K562 (cell line): ENCODE data around the gene ADAP1. TPM values are rescaled to one million over a fixed set of nuclear protein-coding genes. Genes with fewer than 3 reads are reported as not detected.
A peak's percentile ranks its signal among the peaks of the same experiment; 100 is the strongest.

Source experiments
- BRD9 ChIP-seq: fragments of 450-650 bp; IDR thresholded peaks from 2 replicates; pipeline ENCODE4 v1.6.1; 2018; ENCODE audit warnings: low read depth; ENCODE audit not compliant: partially characterized antibody
- DACH1 ChIP-seq: fragments of 450-650 bp; IDR thresholded peaks from 2 replicates; pipeline ENCODE4 v1.6.1; 2018; ENCODE audit not compliant: partially characterized antibody
- HIVEP1 ChIP-seq: fragments of 250-450 bp; sonication (Bioruptor Pico); IDR thresholded peaks from 2 replicates; pipeline ENCODE4 v1.4.0; 2020; ENCODE audit warnings: mild to moderate bottlenecking
- PCBP1 ChIP-seq: fragments of 200-400 bp; formaldehyde crosslinking; IDR thresholded peaks from 2 replicates; pipeline ENCODE4 v1.6.1; 2018; ENCODE audit warnings: mild to moderate bottlenecking, low read depth, low read length; ENCODE audit not compliant: poor library complexity, severe bottlenecking
- SMAD4 ChIP-seq: fragments of 250-450 bp; sonication (Bioruptor Pico); conservative IDR thresholded peaks from 2 replicates; pipeline ENCODE4 v1.8.0; 2021; ENCODE audit warnings: inconsistent platforms, mild to moderate bottlenecking, moderate library complexity
- TBL1XR1 ChIP-seq, 2 experiments: IDR thresholded peaks; 2 replicates each; pipeline ENCODE4 v1.6.1; 2012; ENCODE audit warnings: improper control_type of control experiment in 2 of 2, low read length in 2 of 2, mild to moderate bottlenecking in 1 of 2
- YY1 ChIP-seq, 3 experiments: IDR thresholded peaks; 2 replicates each; pipeline ENCODE4 v1.6.1; 2011; ENCODE audit warnings: low read length in 2 of 3, mild to moderate bottlenecking in 2 of 3, moderate library complexity in 2 of 3, borderline replicate concordance in 1 of 3, control low read depth in 1 of 3, low read depth in 1 of 3; ENCODE audit not compliant: insufficient read depth in 3 of 3, insufficient replicate concordance in 2 of 3, control insufficient read depth in 1 of 3, insufficient read length in 1 of 3; ENCODE audit errors: extremely low read depth in 1 of 3
- ZBTB17 ChIP-seq: fragments of 450-650 bp; formaldehyde crosslinking; IDR thresholded peaks from 2 replicates; pipeline ENCODE4 v1.4.0; 2020; ENCODE audit warnings: mild to moderate bottlenecking
- ZNF140 ChIP-seq: fragments of 250-450 bp; sonication (Bioruptor Pico); IDR thresholded peaks from 2 replicates; pipeline ENCODE4 v1.8.0; 2021; ENCODE audit warnings: moderate library complexity, mild to moderate bottlenecking, inconsistent platforms
- ZNF239 ChIP-seq: fragments of 250-450 bp; sonication (Bioruptor Pico); IDR thresholded peaks from 2 replicates; pipeline ENCODE4 v1.4.0; 2020; ENCODE audit warnings: mild to moderate bottlenecking
- ZNF347 ChIP-seq: fragments of 450-650 bp; formaldehyde crosslinking; IDR thresholded peaks from 2 replicates; pipeline ENCODE4 v1.4.0; 2020; ENCODE audit warnings: low read depth, mild to moderate bottlenecking, moderate library complexity
- polyA plus RNA-seq, 8 experiments: library from polyadenylated mRNA; depleted of rRNA in 4 of 8; stranded (reverse) in 5 of 8; unstranded in 3 of 8; fragments of >200 nt; fragmentation: Nextera tagmentation in 2 of 8; fragmentation: Illumina TruSeq in 1 of 8; extraction: Ambion mirVana in 2 of 8; extraction: Trizol in 1 of 8; gene quantifications; 2 replicates each; pipeline versions ENCODE4 v1.2.1 to v1.2.3, GENCODE V29; 2011 to 2014; ENCODE audit warnings: inconsistent platforms in 1 of 8, missing spikeins in 1 of 8
- total RNA-seq, 7 experiments: library from RNA; depleted of rRNA in 6 of 7; stranded (reverse); fragments of >200 nt in 6 of 7; fragmentation: Illumina TruSeq in 2 of 7; extraction: Trizol in 2 of 7; gene quantifications; 2 replicates each; pipeline versions ENCODE4 v1.2.1 to v1.2.3, GENCODE V29; 2011 to 2021; ENCODE audit warnings: low replicate concordance in 1 of 7
- TF ChIP-seq, protein P1 (sequence below): fragments of 450-650 bp; IDR thresholded peaks from 2 replicates; pipeline ENCODE4 v1.6.1; 2017; ENCODE audit warnings: antibody characterized with exemption
- TF ChIP-seq, protein P2 (sequence below): fragments of 450-650 bp; IDR thresholded peaks from 2 replicates; pipeline ENCODE4 v1.6.1; 2016
- TF ChIP-seq, protein P3 (sequence below), 2 experiments: fragments of 450-650 bp; formaldehyde crosslinking in 1 of 2; IDR thresholded peaks; 2 replicates each; pipeline versions ENCODE4 v1.4.0 to v1.6.1; 2014 to 2020; ENCODE audit warnings: mild to moderate bottlenecking in 2 of 2, borderline replicate concordance in 1 of 2, low read depth in 1 of 2

Gene ADAP1
- total and polyA plus RNA-seq, 9 of the 15 experiments (the other 6 are each of a cell fraction or from before 2014, with no cell fraction given): 0.27 to 1.4 (median 0.52) TPM; not detected in 3

DNA sequence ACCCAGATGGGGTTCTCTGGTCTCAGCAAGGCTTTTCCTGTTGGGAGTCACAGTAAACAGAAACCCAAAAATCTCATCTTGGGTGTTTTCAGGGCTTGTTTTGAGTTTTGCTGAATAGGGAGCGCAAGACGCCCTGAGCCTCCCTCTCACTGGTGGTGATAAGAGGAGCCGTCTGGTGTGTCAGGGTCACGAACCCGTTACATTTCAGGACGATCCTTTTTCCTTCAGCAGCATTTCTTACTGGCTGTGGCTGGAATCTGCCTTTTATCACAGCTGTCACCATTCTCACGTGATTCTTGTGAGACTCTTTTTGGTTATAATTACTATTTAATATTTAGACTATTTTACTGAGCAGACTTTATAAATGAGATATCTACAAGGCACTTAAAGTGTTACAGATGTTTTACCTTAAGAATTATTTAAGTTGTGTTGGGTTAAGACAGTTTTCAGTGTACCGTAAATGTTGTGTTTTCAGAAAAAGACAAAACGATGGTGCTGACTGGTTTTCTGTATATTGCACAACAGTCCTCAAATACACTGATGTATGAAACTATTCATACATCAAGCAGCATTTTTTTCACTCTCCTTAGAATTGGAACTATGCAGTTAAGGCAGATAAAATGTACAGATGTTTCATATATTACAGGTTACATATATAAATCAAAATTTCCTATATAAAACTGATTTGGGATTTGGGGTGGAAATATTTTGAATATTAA is 80.3 kb downstream of the ADAP1 start (continued):
- TF ChIP-seq, protein P1, sequence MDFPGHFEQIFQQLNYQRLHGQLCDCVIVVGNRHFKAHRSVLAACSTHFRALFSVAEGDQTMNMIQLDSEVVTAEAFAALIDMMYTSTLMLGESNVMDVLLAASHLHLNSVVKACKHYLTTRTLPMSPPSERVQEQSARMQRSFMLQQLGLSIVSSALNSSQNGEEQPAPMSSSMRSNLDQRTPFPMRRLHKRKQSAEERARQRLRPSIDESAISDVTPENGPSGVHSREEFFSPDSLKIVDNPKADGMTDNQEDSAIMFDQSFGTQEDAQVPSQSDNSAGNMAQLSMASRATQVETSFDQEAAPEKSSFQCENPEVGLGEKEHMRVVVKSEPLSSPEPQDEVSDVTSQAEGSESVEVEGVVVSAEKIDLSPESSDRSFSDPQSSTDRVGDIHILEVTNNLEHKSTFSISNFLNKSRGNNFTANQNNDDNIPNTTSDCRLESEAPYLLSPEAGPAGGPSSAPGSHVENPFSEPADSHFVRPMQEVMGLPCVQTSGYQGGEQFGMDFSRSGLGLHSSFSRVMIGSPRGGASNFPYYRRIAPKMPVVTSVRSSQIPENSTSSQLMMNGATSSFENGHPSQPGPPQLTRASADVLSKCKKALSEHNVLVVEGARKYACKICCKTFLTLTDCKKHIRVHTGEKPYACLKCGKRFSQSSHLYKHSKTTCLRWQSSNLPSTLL: peak; percentile 17; the same call in 1 of the 2 replicates
- TF ChIP-seq BRD9 (no peak), TBL1XR1 (IDR thresholded peaks at IDR 0.05; ENCODE audit: low read length in 2 of 2) (peak in 1 of 2 experiments; percentile 23; a peak in 1 of 4 replicates), ZNF140 (no peak), PCBP1 (no peak), DACH1 (peak; percentile 36), SMAD4 (CRISPR knock-in tag) (peak; percentile 57), ZBTB17 (CRISPR knock-in tag) (no peak), ZNF347 (CRISPR knock-in tag) (no peak), HIVEP1 (CRISPR knock-in tag) (0 out of 2 replicates have a peak, but pooled peaks have one; percentile 24), YY1 (IDR thresholded peaks at IDR 0.05; ENCODE audit: borderline replicate concordance in 1 of 3, control insufficient read depth in 1 of 3, extremely low read depth in 1 of 3, insufficient read depth in 3 of 3, insufficient read length in 1 of 3, insufficient replicate concordance in 2 of 3, low read depth in 1 of 3, low read length in 2 of 3) (peak in 1 of 3 experiments; percentile 6), ZNF239 (CRISPR knock-in tag) (no peak)
- TF ChIP-seq, protein P2, sequence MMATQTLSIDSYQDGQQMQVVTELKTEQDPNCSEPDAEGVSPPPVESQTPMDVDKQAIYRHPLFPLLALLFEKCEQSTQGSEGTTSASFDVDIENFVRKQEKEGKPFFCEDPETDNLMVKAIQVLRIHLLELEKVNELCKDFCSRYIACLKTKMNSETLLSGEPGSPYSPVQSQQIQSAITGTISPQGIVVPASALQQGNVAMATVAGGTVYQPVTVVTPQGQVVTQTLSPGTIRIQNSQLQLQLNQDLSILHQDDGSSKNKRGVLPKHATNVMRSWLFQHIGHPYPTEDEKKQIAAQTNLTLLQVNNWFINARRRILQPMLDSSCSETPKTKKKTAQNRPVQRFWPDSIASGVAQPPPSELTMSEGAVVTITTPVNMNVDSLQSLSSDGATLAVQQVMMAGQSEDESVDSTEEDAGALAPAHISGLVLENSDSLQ: peak; percentile 86
- TF ChIP-seq, protein P3, sequence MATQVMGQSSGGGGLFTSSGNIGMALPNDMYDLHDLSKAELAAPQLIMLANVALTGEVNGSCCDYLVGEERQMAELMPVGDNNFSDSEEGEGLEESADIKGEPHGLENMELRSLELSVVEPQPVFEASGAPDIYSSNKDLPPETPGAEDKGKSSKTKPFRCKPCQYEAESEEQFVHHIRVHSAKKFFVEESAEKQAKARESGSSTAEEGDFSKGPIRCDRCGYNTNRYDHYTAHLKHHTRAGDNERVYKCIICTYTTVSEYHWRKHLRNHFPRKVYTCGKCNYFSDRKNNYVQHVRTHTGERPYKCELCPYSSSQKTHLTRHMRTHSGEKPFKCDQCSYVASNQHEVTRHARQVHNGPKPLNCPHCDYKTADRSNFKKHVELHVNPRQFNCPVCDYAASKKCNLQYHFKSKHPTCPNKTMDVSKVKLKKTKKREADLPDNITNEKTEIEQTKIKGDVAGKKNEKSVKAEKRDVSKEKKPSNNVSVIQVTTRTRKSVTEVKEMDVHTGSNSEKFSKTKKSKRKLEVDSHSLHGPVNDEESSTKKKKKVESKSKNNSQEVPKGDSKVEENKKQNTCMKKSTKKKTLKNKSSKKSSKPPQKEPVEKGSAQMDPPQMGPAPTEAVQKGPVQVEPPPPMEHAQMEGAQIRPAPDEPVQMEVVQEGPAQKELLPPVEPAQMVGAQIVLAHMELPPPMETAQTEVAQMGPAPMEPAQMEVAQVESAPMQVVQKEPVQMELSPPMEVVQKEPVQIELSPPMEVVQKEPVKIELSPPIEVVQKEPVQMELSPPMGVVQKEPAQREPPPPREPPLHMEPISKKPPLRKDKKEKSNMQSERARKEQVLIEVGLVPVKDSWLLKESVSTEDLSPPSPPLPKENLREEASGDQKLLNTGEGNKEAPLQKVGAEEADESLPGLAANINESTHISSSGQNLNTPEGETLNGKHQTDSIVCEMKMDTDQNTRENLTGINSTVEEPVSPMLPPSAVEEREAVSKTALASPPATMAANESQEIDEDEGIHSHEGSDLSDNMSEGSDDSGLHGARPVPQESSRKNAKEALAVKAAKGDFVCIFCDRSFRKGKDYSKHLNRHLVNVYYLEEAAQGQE (IDR thresholded peaks at IDR 0.05; ENCODE audit: borderline replicate concordance): peak; percentile 60
- TF ChIP-seq, protein P3 (CRISPR knock-in tag; IDR thresholded peaks at IDR 0.05; ENCODE audit: low read depth): no peak
